HCT116 (cell line): ENCODE measurements around the gene TTC9. TPM values are rescaled to one million over a fixed set of nuclear protein-coding genes. Genes with fewer than 3 reads are reported as not detected.

ENCODE experiments used
- ATAC-seq: fragments of 200-7000 bp; cut with Tn5 transposase; 2 replicates; pipeline ENCODE4 v1.9.1; 2020; ENCODE audit warnings: mild to moderate bottlenecking, moderate library complexity
- BruUV-seq: library from RNA; stranded (reverse); fragments of 400-500 nt; replicated peaks from 2 replicates; lab custom pipeline; 2021; lab: Mats Ljungman, UMichigan
- CTCF ChIA-PET: fragments of 300-600 bp; sonication (Branson Sonifier 250); formaldehyde crosslinking; loops from one replicate; lab custom pipeline; 2021; ENCODE audit warnings: antibody characterized with exemption; lab: Charles Lee
- POLR2A ChIA-PET: fragments of 300-600, 350-600 bp; sonication (Branson Sonifier 250); formaldehyde crosslinking; loops from one replicate; lab custom pipeline; 2021; ENCODE audit warnings: antibody characterized with exemption; lab: Charles Lee
- RAD21 ChIA-PET, 2 experiments: fragments of 300-600 bp; sonication (Branson Sonifier 250); formaldehyde crosslinking; loops; one replicate each; lab custom pipeline; 2023; ENCODE audit warnings: low total read pairs in 2 of 2; ENCODE audit not compliant: uncharacterized antibody in 2 of 2, unreplicated experiment in 2 of 2, low non-redundant PET in 1 of 2; lab: Charles Lee
- DNase-seq: peaks from one replicate; pipeline ENCODE4 v3.0.0-alpha.2; 2010; ENCODE audit warnings: low read depth, low spot score
- H2AFZ ChIP-seq: fragments of 200-600 bp; shearing (Covaris generic), sonication (generic); 2 replicates; pipeline ENCODE4 v1.6.1; 2017; ENCODE audit warnings: low read depth, mixed run types, mixed read lengths, antibody characterized with exemption, low read length; ENCODE audit not compliant: poor library complexity, severe bottlenecking
- H3K27ac ChIP-seq: 2 replicates; pipeline ENCODE4 v1.5.1; 2012; ENCODE audit warnings: low read depth, low read length
- H3K27me3 ChIP-seq: fragments of 200-600 bp; sonication (generic); 2 replicates; pipeline ENCODE4 v1.6.1; 2016; ENCODE audit warnings: mixed run types, low read length, mixed read lengths; ENCODE audit not compliant: insufficient read depth
- H3K36me3 ChIP-seq, 2 experiments: fragments of 200-500 bp in 1 of 2; fragments of 200-600 bp in 1 of 2; sonication (Bioruptor generic) in 1 of 2; sonication (generic) in 1 of 2; 2 replicates each; pipeline versions ENCODE4 v1.5.1 to v1.6.1; 2014 to 2016; ENCODE audit warnings: low read length in 2 of 2, inconsistent platforms in 1 of 2, mixed read lengths in 1 of 2, mixed run types in 1 of 2; ENCODE audit not compliant: insufficient read depth in 2 of 2, control insufficient read depth in 1 of 2
- H3K4me1 ChIP-seq, 2 experiments: fragments of 200-600 bp in 1 of 2; sonication (generic) in 1 of 2; 2 replicates each; pipeline versions ENCODE4 v1.5.1 to v1.6.1; 2012 to 2017; ENCODE audit warnings: low read length in 2 of 2, inconsistent platforms in 1 of 2, mild to moderate bottlenecking in 1 of 2, mixed read lengths in 1 of 2, mixed run types in 1 of 2, moderate library complexity in 1 of 2; ENCODE audit not compliant: insufficient read depth in 2 of 2, control insufficient read depth in 1 of 2
- H3K4me2 ChIP-seq: fragments of 200-600 bp; sonication (generic); 2 replicates; pipeline ENCODE4 v1.6.1; 2017; ENCODE audit warnings: mixed run types, low read length, mixed read lengths
- H3K4me3 ChIP-seq, 2 experiments: fragments of 200-600 bp in 1 of 2; sonication (generic) in 1 of 2; replicated peaks in 1 of 2; 2 replicates each; pipeline ENCODE4 v1.5.1; 2011 to 2016; ENCODE audit warnings: low read length in 2 of 2, control low read depth in 1 of 2, low read depth in 1 of 2, mild to moderate bottlenecking in 1 of 2, mixed read lengths in 1 of 2, mixed run types in 1 of 2
- H3K79me2 ChIP-seq: fragments of 200-600 bp; sonication (generic); 2 replicates; pipeline ENCODE4 v1.6.1; 2017; ENCODE audit warnings: mild to moderate bottlenecking, mixed run types, low read length, moderate library complexity, mixed read lengths; ENCODE audit not compliant: insufficient read depth
- H3K9ac ChIP-seq: fragments of 200-600 bp; sonication (generic); 2 replicates; pipeline ENCODE4 v1.6.1; 2016; ENCODE audit warnings: low read length, mixed read lengths
- H3K9me2 ChIP-seq: fragments of 200-600 bp; sonication (generic), shearing (Covaris generic); 2 replicates; pipeline ENCODE4 v1.6.1; 2017; ENCODE audit warnings: mixed run types, mild to moderate bottlenecking, moderate library complexity; ENCODE audit not compliant: insufficient read depth
- H3K9me3 ChIP-seq, 2 experiments: fragments of 200-500 bp in 1 of 2; fragments of 200-600 bp in 1 of 2; sonication (Bioruptor generic) in 1 of 2; sonication (generic) in 1 of 2; 2 replicates each; pipeline ENCODE4 v1.6.1; 2014 to 2017; ENCODE audit warnings: low read length in 2 of 2, mixed read lengths in 2 of 2, inconsistent platforms in 1 of 2, low read depth in 1 of 2, mild to moderate bottlenecking in 1 of 2, mixed run types in 1 of 2, moderate library complexity in 1 of 2; ENCODE audit not compliant: control insufficient read depth in 1 of 2, insufficient read depth in 1 of 2
- H4K20me1 ChIP-seq: fragments of 200-600 bp; sonication (generic), shearing (Covaris generic); 2 replicates; pipeline ENCODE4 v1.6.1; 2017; ENCODE audit warnings: mixed run types, mild to moderate bottlenecking, moderate library complexity; ENCODE audit not compliant: insufficient read depth
- CBX3 ChIP-seq: IDR thresholded peaks from 2 replicates; pipeline ENCODE4 v1.6.1; 2012; ENCODE audit warnings: low read depth
- CEBPB ChIP-seq: IDR thresholded peaks from 2 replicates; pipeline ENCODE4 v1.6.1; 2012; ENCODE audit warnings: low read depth
- ELF1 ChIP-seq: IDR thresholded peaks from 2 replicates; pipeline ENCODE4 v1.6.1; 2012; ENCODE audit warnings: low read depth, borderline replicate concordance
- EZH2 ChIP-seq: fragments of 200-600 bp; sonication (generic); IDR thresholded peaks from 2 replicates; pipeline ENCODE4 v1.6.1; 2017; ENCODE audit warnings: antibody characterized with exemption, mixed run types
- EZH2phosphoT487 ChIP-seq: fragments of 200-600 bp; IDR thresholded peaks from 2 replicates; pipeline ENCODE4 v1.6.1; 2018; ENCODE audit warnings: antibody characterized with exemption, borderline replicate concordance
- FOSL1 ChIP-seq: IDR thresholded peaks from 2 replicates; pipeline ENCODE4 v1.6.1; 2012; ENCODE audit warnings: low read depth
- MAX ChIP-seq: IDR thresholded peaks from 2 replicates; pipeline ENCODE4 v1.6.1; 2012
- POLR2AphosphoS5 ChIP-seq: IDR thresholded peaks from 2 replicates; pipeline ENCODE4 v1.6.1; 2011; ENCODE audit warnings: mild to moderate bottlenecking, low read depth, low read length, moderate library complexity
- RAD21 ChIP-seq: IDR thresholded peaks from 2 replicates; pipeline ENCODE4 v1.6.1; 2012; ENCODE audit warnings: low read depth, mild to moderate bottlenecking
- SIN3A ChIP-seq: IDR thresholded peaks from 2 replicates; pipeline ENCODE4 v1.6.1; 2012; ENCODE audit warnings: low read depth
- SP1 ChIP-seq: IDR thresholded peaks from 2 replicates; pipeline ENCODE4 v1.6.1; 2012; ENCODE audit warnings: low read depth
- SRF ChIP-seq: IDR thresholded peaks from 2 replicates; pipeline ENCODE4 v1.6.1; 2012; ENCODE audit warnings: low read depth
- YY1 ChIP-seq: IDR thresholded peaks from 2 replicates; pipeline ENCODE4 v1.6.1; 2011; ENCODE audit warnings: low read length, low read depth, moderate library complexity, mild to moderate bottlenecking; ENCODE audit not compliant: insufficient replicate concordance; ENCODE audit errors: extremely low read depth
- ZFX ChIP-seq: fragments of 450-650 bp; IDR thresholded peaks from 2 replicates; pipeline ENCODE4 v1.6.1; 2017
- intact Hi-C: fragments of 100-400 bp; cut with micrococcal nuclease; formaldehyde crosslinking; loops from 2 replicates; pipeline ENCODE4 v1.10.0; 2022
- total RNA-seq: library from RNA; stranded (reverse); gene quantifications from one replicate; pipeline ENCODE4 v1.2.1, GENCODE V29; 2021; ENCODE audit not compliant: unreplicated experiment
- TF ChIP-seq, protein P1 (sequence below): IDR thresholded peaks from 2 replicates; pipeline ENCODE4 v1.6.1; 2012; ENCODE audit warnings: low read depth

The TTC9 gene
- total RNA-seq, 1 experiment from 2014 or later: 2.4 TPM

DNA sequence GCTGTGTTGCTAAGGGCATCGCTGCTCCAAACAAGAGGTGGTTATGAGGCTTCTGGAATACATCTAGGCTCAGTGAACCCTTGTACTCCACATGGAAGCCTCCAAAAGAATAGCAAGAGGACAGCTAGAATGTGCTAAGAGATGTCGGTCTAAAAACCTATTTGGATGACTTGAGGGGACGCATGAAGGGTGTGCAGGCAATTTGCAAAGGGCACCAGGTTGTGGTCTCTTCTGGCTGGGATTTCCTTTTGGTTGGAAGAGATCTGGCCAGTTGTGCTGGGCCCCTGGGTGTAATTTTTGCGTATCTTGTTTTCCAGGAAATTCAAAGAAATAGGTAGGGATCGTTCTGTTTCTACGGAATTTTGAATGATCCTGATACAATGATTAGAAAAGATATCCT, 4.2 kb downstream of the TTC9 start:
- ATAC-seq (no peak), DNase-seq (no peak)
- no peaks in the 10 kb centered on the region for H3K79me2 ChIP-seq
- CTCF ChIA-PET: no interaction called here
- H3K36me3 ChIP-seq: no peaks in the 10 kb centered on the region
- no peak overlapping the region for H3K27ac ChIP-seq
- no peaks in the 10 kb centered on the region for H4K20me1 ChIP-seq
- no peaks in the 10 kb centered on the region for H3K27me3 ChIP-seq
- H3K9me2 ChIP-seq: no peaks in the 10 kb centered on the region
- H3K9me3 ChIP-seq: no peaks in the 10 kb centered on the region
- BruUV-seq: no TSS peak
- no peak overlapping the region for H3K4me3 ChIP-seq
- H3K4me1 ChIP-seq: peaks cover 8 to 20% of the 10 kb centered on the region in 2 experiments; a peak in 3 of 4 replicates
- intact Hi-C loops: no loop called here
- RAD21 ChIA-PET: no interaction called here
- no peak for TF ChIP-seq POLR2AphosphoS5
- no peak for TF ChIP-seq CEBPB
- no peak for TF ChIP-seq MAX
- no peak for TF ChIP-seq CBX3
- TF ChIP-seq, protein P1, sequence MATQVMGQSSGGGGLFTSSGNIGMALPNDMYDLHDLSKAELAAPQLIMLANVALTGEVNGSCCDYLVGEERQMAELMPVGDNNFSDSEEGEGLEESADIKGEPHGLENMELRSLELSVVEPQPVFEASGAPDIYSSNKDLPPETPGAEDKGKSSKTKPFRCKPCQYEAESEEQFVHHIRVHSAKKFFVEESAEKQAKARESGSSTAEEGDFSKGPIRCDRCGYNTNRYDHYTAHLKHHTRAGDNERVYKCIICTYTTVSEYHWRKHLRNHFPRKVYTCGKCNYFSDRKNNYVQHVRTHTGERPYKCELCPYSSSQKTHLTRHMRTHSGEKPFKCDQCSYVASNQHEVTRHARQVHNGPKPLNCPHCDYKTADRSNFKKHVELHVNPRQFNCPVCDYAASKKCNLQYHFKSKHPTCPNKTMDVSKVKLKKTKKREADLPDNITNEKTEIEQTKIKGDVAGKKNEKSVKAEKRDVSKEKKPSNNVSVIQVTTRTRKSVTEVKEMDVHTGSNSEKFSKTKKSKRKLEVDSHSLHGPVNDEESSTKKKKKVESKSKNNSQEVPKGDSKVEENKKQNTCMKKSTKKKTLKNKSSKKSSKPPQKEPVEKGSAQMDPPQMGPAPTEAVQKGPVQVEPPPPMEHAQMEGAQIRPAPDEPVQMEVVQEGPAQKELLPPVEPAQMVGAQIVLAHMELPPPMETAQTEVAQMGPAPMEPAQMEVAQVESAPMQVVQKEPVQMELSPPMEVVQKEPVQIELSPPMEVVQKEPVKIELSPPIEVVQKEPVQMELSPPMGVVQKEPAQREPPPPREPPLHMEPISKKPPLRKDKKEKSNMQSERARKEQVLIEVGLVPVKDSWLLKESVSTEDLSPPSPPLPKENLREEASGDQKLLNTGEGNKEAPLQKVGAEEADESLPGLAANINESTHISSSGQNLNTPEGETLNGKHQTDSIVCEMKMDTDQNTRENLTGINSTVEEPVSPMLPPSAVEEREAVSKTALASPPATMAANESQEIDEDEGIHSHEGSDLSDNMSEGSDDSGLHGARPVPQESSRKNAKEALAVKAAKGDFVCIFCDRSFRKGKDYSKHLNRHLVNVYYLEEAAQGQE: no peak
- no peak for TF ChIP-seq ZFX
- no peak for TF ChIP-seq SIN3A
- no peak for TF ChIP-seq FOSL1
- no peak overlapping the region for H3K4me2 ChIP-seq
- H3K9ac ChIP-seq: no peak overlapping the region
- no peak overlapping the region for H2AFZ ChIP-seq
- POLR2A ChIA-PET: no interaction called here

- no peak for ATAC-seq
- no peak overlapping the region for H2AFZ ChIP-seq
- BruUV-seq: no TSS peak
- H3K27me3 ChIP-seq: no peaks in the 10 kb centered on the region
- no peak overlapping the region for H3K4me3 ChIP-seq
- H3K4me2 ChIP-seq: no peak overlapping the region
- TF ChIP-seq SIN3A: no peak
- TF ChIP-seq RAD21: no peak
- TF ChIP-seq EZH2phosphoT487: no peak
- no peak for TF ChIP-seq SRF
- no peak for TF ChIP-seq CBX3
- TF ChIP-seq YY1: no peak
- TF ChIP-seq SP1: no peak
- no peak for TF ChIP-seq ELF1
- TF ChIP-seq EZH2: no peak
- TF ChIP-seq, all 23 proteins: peak for 0
- no peak for DNase-seq
- H3K36me3 ChIP-seq: no peaks in the 10 kb centered on the region
- H3K79me2 ChIP-seq: no peaks in the 10 kb centered on the region
- H3K27ac ChIP-seq: no peak overlapping the region
- H3K9me3 ChIP-seq: no peaks in the 10 kb centered on the region
- POLR2A ChIA-PET: no interaction called here
- no peak overlapping the region for H3K9ac ChIP-seq
- RAD21 ChIA-PET: no interaction called here
- intact Hi-C loops: no loop called here
- H3K4me1 ChIP-seq: peaks cover 8 to 15% of the 10 kb centered on the region in 2 experiments; a peak in 2 of 4 replicates
- CTCF ChIA-PET: no interaction called here
- H4K20me1 ChIP-seq: no peaks in the 10 kb centered on the region
- H3K9me2 ChIP-seq: no peaks in the 10 kb centered on the region
Measured at GRCh38 chr14:70646705-70647104, 5.0 kb downstream of the TTC9 start.
